ENCODE measurements around the gene ME1.
"Not testable (repeated sequence)": the region's sequence is repeated elsewhere in the genome, so short reads cannot be mapped to it uniquely, and the experiment has no call there.

The ME1 gene

GRCh38 chr6:83432636-83433035 is 1.8 kb upstream of the ME1 start:
- DNase-seq (ENCODE audit: low read depth in 3 of 3, low spot score in 1 of 3), result no peak

GRCh38 chr6:83431545-83432155 is 799 bp upstream of the ME1 start:
- no peak for DNase-seq (ENCODE audit: low read depth in 3 of 3, low spot score in 1 of 3)

- no peak for DNase-seq (ENCODE audit: low read depth in 3 of 3, low spot score in 1 of 3)
Measured at GRCh38 chr6:83429857-83430610, 817 bp downstream of the ME1 start.

GRCh38 chr6:83429269-83429668 is 1.6 kb downstream of the ME1 start:
- no peak for DNase-seq (ENCODE audit: low read depth in 3 of 3, low spot score in 1 of 3)

- no peak for DNase-seq (ENCODE audit: low read depth in 3 of 3, low spot score in 1 of 3)
Measured at GRCh38 chr6:83424392-83425018, 6.3 kb downstream of the ME1 start.

- DNase-seq (ENCODE audit: low read depth in 3 of 3, low spot score in 1 of 3), result no peak
Measured at GRCh38 chr6:83417880-83418663, 12.8 kb downstream of the ME1 start.

- DNase-seq (ENCODE audit: low read depth in 3 of 3, low spot score in 1 of 3), result no peak
Measured at GRCh38 chr6:83413068-83413467, 17.8 kb downstream of the ME1 start.

- DNase-seq (ENCODE audit: low read depth in 3 of 3, low spot score in 1 of 3), result no peak
Measured at GRCh38 chr6:83411731-83412130, 19.1 kb downstream of the ME1 start.

- no peak for DNase-seq (ENCODE audit: low read depth in 3 of 3, low spot score in 1 of 3)
Measured at GRCh38 chr6:83403191-83403590, 27.7 kb downstream of the ME1 start.

GRCh38 chr6:83389606-83390005 is 41.2 kb downstream of the ME1 start:
- no peak for DNase-seq (ENCODE audit: low read depth in 3 of 3, low spot score in 1 of 3)

GRCh38 chr6:83385473-83385872 is 45.4 kb downstream of the ME1 start:
- no peak for DNase-seq (ENCODE audit: low read depth in 3 of 3, low spot score in 1 of 3)

GRCh38 chr6:83384751-83385150 is 46.1 kb downstream of the ME1 start:
- no peak for DNase-seq (ENCODE audit: low read depth in 3 of 3, low spot score in 1 of 3)

- no peak for DNase-seq (ENCODE audit: low read depth in 3 of 3, low spot score in 1 of 3)
Measured at GRCh38 chr6:83381949-83382348, 48.9 kb downstream of the ME1 start.

GRCh38 chr6:83378621-83379388 is 52.0 kb downstream of the ME1 start:
- DNase-seq (ENCODE audit: low read depth in 3 of 3, low spot score in 1 of 3), result no peak

- no peak for DNase-seq (ENCODE audit: low read depth in 3 of 3, low spot score in 1 of 3)
Measured at GRCh38 chr6:83371423-83371822, 59.4 kb downstream of the ME1 start.

- DNase-seq (ENCODE audit: low read depth in 3 of 3, low spot score in 1 of 3), result no peak
Measured at GRCh38 chr6:83370567-83370966, 60.3 kb downstream of the ME1 start.

- no peak for DNase-seq (ENCODE audit: low read depth in 3 of 3, low spot score in 1 of 3)
Measured at GRCh38 chr6:83369692-83370091, 61.2 kb downstream of the ME1 start.

GRCh38 chr6:83368577-83368976 is 62.3 kb downstream of the ME1 start:
- no peak for DNase-seq (ENCODE audit: low read depth in 3 of 3, low spot score in 1 of 3)

- no peak for DNase-seq (ENCODE audit: low read depth in 3 of 3, low spot score in 1 of 3)
Measured at GRCh38 chr6:83367104-83367503, 63.7 kb downstream of the ME1 start.

- no peak for DNase-seq (ENCODE audit: low read depth in 3 of 3, low spot score in 1 of 3)
Measured at GRCh38 chr6:83365931-83366330, 64.9 kb downstream of the ME1 start.

GRCh38 chr6:83362349-83362748 is 68.5 kb downstream of the ME1 start:
- not testable (repeated sequence) for DNase-seq (ENCODE audit: low read depth in 3 of 3, low spot score in 1 of 3)
